Natural killer cell (primary cell): ENCODE measurements around the gene GIGYF1. TPM values are rescaled to one million over a fixed set of nuclear protein-coding genes. Genes with fewer than 3 reads are reported as not detected.

Experiments used
- ATAC-seq, 3 donors: fragments of 150-1000 bp in 2 of 3; fragments of 200-7000 bp in 1 of 3; cut with Tn5 transposase; 1 replicate in 1 of 3; 2 replicates in 2 of 3; pipeline ENCODE4 v1.10.0; 2021; ENCODE audit warnings: mild to moderate bottlenecking in 2 of 3, moderate library complexity in 2 of 3
- DNase-seq, 2 donors: peaks; one replicate each; pipeline versions ENCODE4 v3.0.0 to v3.0.0-alpha.2; 2013 to 2021; ENCODE audit warnings: mixed read lengths in 1 of 2
- H3K27ac ChIP-seq: one replicate; pipeline ENCODE4 v1.5.1; 2013; ENCODE audit warnings: mild to moderate bottlenecking, low read length
- H3K27me3 ChIP-seq: one replicate; pipeline ENCODE4 v1.6.1; 2013; ENCODE audit warnings: low read length; ENCODE audit not compliant: control insufficient read depth, insufficient read depth
- H3K36me3 ChIP-seq: one replicate; pipeline ENCODE4 v1.6.1; 2013; ENCODE audit warnings: low read length; ENCODE audit not compliant: control insufficient read depth, insufficient read depth
- H3K4me1 ChIP-seq: one replicate; pipeline ENCODE4 v1.6.1; 2013; ENCODE audit warnings: low read length; ENCODE audit not compliant: control insufficient read depth, insufficient read depth
- H3K4me3 ChIP-seq: one replicate; pipeline ENCODE4 v1.5.1; 2013; ENCODE audit warnings: low read length
- H3K9me3 ChIP-seq: one replicate; pipeline ENCODE4 v1.6.1; 2013; ENCODE audit warnings: low read length; ENCODE audit not compliant: control insufficient read depth, insufficient read depth
- H3K27ac Mint-ChIP-seq, 2 donors: one replicate each; pipeline ENCODE4 v1.8.0; 2022; ENCODE audit warnings: mild to moderate bottlenecking in 2 of 2, mixed read lengths in 2 of 2, moderate library complexity in 1 of 2
- H3K27me3 Mint-ChIP-seq, 2 donors: one replicate each; pipeline ENCODE4 v1.8.0; 2022; ENCODE audit warnings: low read depth in 2 of 2, mixed read lengths in 2 of 2
- H3K36me3 Mint-ChIP-seq: one replicate; pipeline ENCODE4 v1.8.0; 2022; ENCODE audit warnings: mixed read lengths
- H3K4me1 Mint-ChIP-seq, 2 donors: one replicate each; pipeline ENCODE4 v1.8.0; 2022; ENCODE audit warnings: mixed read lengths in 2 of 2
- H3K4me3 Mint-ChIP-seq: one replicate; pipeline ENCODE4 v1.8.0; 2022; ENCODE audit warnings: mild to moderate bottlenecking, moderate library complexity, mixed read lengths
- H3K9me3 Mint-ChIP-seq, 2 donors: one replicate each; pipeline ENCODE4 v1.8.0; 2022; ENCODE audit warnings: mixed read lengths in 2 of 2
- WGBS: methylation state at CpG from one replicate; pipeline ENCODE4 v1.1.7; 2013; ENCODE audit warnings: missing lambda C conversion rate; ENCODE audit not compliant: insufficient coverage; 5-methylcytosine and 5-hydroxymethylcytosine counted together
- intact Hi-C: fragments of 100-400 bp; cut with micrococcal nuclease; formaldehyde crosslinking; loops from one replicate; pipeline ENCODE4 v1.14.2; 2022
- total RNA-seq, 4 donors: library from RNA; stranded (reverse); fragments of 120-200 nt in 1 of 4; gene quantifications; one replicate each; pipeline versions ENCODE4 v1.2.3 to v1.2.4, GENCODE V29; 2013 to 2022
- TF ChIP-seq, protein P1 (sequence below): fragments of 200-600 bp; IDR thresholded peaks from one replicate; pipeline ENCODE4 v1.8.0; 2022; ENCODE audit warnings: antibody characterized with exemption

GIGYF1 gene
- total RNA-seq, 3 donors from 2014 or later (not counting 1 experiment from before 2014, with no cell fraction given), result 92.0 to 102 (median 101) TPM

DNA sequence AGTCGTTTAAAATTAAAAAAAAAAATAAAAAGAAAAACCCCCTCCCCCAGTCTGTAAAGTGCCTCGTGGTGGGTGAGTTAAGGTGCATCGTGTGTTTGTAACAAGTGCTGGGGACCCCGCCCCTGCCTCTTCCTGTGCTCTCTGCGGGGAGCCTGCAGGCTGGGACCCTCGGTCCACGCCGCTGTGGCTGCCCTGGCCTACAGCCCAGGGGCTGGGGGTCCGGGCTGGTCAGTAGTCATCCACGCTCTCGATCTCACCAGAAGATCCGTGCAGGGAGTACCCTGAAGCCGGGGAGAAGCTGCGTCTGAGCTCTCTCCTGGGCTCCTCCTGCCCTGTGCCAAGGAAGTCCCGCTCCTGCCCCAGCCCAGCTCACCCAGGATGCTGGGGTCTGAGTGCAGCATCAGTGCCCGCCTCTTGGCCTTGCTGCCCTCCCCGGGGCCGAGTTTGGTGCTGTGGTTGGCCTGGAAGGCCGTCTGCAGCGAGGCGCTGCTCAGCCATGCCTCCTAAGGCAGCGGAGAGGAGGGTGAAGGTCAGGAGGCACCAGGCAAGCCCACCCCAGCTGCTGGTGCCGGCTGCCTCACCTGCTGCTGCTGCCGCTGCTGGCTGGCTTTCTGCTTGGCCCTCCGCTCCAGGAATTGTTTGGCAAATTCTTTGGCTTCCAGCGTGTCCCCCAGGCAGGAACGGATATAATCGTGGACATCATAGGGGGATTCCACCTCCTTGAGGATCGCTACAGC lies 12.4 kb downstream of the GIGYF1 start:
- no peak overlapping the region for H3K27ac ChIP-seq
- Mint-ChIP-seq H3K4me3 (no peak overlapping the region), H3K9me3 (no peaks in the 10 kb centered on the region), H3K4me1 (peaks cover 0 to 34% of the 10 kb centered on the region in 2 donors), H3K27me3 (no peaks in the 10 kb centered on the region), H3K27ac (peak overlapping the region; percentile 58 to 63), H3K36me3 (no peaks in the 10 kb centered on the region)
- H3K4me3 ChIP-seq, result no peak overlapping the region
- TF ChIP-seq, protein P1, sequence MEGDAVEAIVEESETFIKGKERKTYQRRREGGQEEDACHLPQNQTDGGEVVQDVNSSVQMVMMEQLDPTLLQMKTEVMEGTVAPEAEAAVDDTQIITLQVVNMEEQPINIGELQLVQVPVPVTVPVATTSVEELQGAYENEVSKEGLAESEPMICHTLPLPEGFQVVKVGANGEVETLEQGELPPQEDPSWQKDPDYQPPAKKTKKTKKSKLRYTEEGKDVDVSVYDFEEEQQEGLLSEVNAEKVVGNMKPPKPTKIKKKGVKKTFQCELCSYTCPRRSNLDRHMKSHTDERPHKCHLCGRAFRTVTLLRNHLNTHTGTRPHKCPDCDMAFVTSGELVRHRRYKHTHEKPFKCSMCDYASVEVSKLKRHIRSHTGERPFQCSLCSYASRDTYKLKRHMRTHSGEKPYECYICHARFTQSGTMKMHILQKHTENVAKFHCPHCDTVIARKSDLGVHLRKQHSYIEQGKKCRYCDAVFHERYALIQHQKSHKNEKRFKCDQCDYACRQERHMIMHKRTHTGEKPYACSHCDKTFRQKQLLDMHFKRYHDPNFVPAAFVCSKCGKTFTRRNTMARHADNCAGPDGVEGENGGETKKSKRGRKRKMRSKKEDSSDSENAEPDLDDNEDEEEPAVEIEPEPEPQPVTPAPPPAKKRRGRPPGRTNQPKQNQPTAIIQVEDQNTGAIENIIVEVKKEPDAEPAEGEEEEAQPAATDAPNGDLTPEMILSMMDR, result no peak
- peaks cover 26% of the 10 kb centered on the region for H3K4me1 ChIP-seq
- intact Hi-C loops, result no loop called here
- H3K27me3 ChIP-seq, result no peaks in the 10 kb centered on the region
- WGBS, result 83% methylated on average over 28 of the region's 29 CpGs
- H3K36me3 ChIP-seq, result peaks cover 83% of the 10 kb centered on the region
- H3K9me3 ChIP-seq, result no peaks in the 10 kb centered on the region
- ATAC-seq (no peak), DNase-seq (no peak)

DNA sequence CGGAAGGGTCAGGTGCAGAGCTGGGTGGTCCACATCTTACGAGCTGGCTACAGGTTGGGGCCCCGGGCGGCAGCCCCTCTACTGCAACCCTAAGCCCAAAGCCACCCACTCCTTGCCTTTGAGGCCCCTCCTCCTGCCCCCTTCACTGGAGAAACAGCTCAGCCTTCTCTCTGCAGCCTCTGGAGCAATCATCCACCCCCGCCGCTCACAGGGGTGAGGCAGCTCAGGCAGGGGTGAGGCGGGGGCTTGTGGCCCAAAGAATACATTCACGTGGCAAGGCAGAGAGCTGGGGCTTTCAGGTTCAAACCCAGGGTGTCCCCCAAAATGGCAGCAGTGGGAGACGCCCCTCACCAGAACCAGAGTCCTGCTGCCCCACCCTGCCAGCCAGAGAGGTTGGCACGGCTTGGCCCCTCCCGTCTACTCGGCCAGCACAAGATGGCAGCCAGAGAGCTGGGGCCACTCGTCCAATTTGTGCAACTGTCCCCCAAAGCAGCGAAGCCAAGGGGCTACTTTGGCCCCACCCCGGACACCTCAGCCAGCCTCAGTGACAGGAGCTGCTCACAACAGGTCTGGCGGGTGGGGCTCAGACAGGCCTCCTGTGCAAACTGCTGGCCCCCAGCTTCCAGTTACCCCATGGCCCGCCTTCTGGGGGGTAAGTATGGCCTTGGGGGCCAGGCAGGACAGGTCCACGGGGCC lies 13.3 kb downstream of the GIGYF1 start:
- 91% methylated on average over 18 of the region's 18 CpGs for WGBS
- Histone ChIP-seq H3K9me3 (no peaks in the 10 kb centered on the region), H3K36me3 (peaks cover 79% of the 10 kb centered on the region), H3K27ac (no peak overlapping the region), H3K27me3 (no peaks in the 10 kb centered on the region), H3K4me1 (peaks cover 32% of the 10 kb centered on the region), H3K4me3 (no peak overlapping the region)
- Mint-ChIP-seq H3K9me3 (no peaks in the 10 kb centered on the region), H3K4me3 (no peak overlapping the region), H3K27me3 (no peaks in the 10 kb centered on the region), H3K27ac (peak overlapping the region; percentile 29 to 58), H3K36me3 (no peaks in the 10 kb centered on the region), H3K4me1 (peaks cover 0 to 41% of the 10 kb centered on the region in 2 donors)
- no peak for ATAC-seq
- TF ChIP-seq, protein P1, result no peak
- intact Hi-C loops, result no loop called here
- DNase-seq, result no peak

DNA sequence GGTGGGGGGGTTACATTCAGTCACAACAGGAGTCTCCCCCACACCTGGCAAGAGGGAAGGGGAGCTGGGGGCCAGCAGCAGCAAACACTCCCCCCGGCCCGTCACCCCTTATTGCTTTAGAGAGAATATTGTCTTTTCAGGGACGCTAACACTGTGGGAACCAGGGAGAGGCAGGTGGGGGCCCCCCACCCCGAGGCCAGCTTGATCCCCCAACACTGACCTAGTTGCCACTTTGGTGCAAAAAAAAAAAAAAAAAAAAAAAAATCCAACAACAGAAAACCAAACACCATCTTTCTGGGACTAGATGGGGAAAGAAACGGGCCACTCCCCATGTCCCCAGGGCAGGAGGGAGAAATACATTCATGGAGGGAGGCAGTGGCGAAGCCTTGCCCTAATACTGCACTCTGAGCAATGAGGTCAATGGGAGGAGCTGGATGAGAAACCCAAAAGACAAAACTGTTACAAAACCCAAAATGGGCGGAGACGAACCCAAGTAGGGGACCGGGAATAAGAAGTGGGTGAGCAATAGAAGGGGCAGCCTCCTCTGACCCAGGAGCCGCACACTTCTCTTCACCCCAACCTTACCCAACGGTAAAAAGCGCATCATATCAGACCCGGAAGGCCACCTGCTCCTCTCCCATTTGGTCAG lies 14.0 kb downstream of the GIGYF1 start:
- Histone ChIP-seq H3K9me3 (no peaks in the 10 kb centered on the region), H3K4me1 (peaks cover 32% of the 10 kb centered on the region), H3K36me3 (peaks cover 72% of the 10 kb centered on the region), H3K27me3 (no peaks in the 10 kb centered on the region), H3K27ac (no peak overlapping the region), H3K4me3 (no peak overlapping the region)
- Mint-ChIP-seq H3K9me3 (no peaks in the 10 kb centered on the region), H3K27me3 (no peaks in the 10 kb centered on the region), H3K4me1 (peaks cover 0 to 37% of the 10 kb centered on the region in 2 donors), H3K27ac (peak overlapping the region; percentile 29 to 56), H3K4me3 (peak overlapping the region; percentile 29), H3K36me3 (no peaks in the 10 kb centered on the region)
- no peak for ATAC-seq
- intact Hi-C loops, result loop anchor here (10.0 kb wide), 1 partner anchor 575 kb away; the partner anchor contains the start of genes AP4M1 and MCM7
- TF ChIP-seq, protein P1, result no peak
- WGBS, result 78% methylated on average over 9 of the region's 13 CpGs
- peak in 1 of 2 donors; percentile 46 for DNase-seq
